Hepatocyte (in vitro differentiated cells): ENCODE data around the gene CDCP1.

Experiments used
- CTCF ChIP-seq: fragments of 200-600 bp; sonication (generic); IDR thresholded peaks from 2 replicates; pipeline ENCODE4 v1.5.1; 2016; ENCODE audit warnings: antibody characterized with exemption, mild to moderate bottlenecking; ENCODE audit not compliant: poor library complexity
- EZH2 ChIP-seq: fragments of 200-600 bp; sonication (generic); IDR thresholded peaks from 2 replicates; pipeline ENCODE4 v1.6.1; 2016; ENCODE audit warnings: antibody characterized with exemption, mild to moderate bottlenecking, borderline replicate concordance
- EZH2phosphoT487 ChIP-seq: fragments of 200-600 bp; sonication (generic); IDR thresholded peaks from one replicate; pipeline ENCODE4 v1.6.1; 2018; ENCODE audit warnings: antibody characterized with exemption, mild to moderate bottlenecking, low read depth, moderate library complexity; ENCODE audit not compliant: unreplicated experiment, severe bottlenecking

DNA sequence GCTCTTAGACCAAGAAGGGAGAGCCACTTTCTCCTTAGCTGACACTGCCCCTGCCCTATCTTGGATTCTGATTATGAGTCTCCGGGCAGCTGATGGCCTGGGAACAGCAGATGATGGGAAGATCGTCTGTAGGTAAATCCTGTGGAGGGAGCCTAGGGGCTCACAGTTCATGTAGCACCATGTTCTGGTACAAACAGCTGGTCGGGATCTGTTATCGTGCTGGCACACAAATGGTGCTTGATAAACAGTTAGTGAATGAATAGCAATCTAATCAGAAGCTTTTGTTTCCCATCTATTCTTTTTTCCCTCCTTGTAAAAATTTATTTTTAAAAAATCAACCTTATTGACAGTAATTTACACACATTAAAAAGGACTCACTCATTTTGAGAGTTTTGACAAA, 26.8 kb downstream of the CDCP1 start:
- no peak for TF ChIP-seq EZH2
- no peak for TF ChIP-seq CTCF
- TF ChIP-seq EZH2phosphoT487 = no peak
